Hypothalamus (tissue), 51 donors: Measurements from ENCODE around the gene FRG2C.
"Not testable (repeated sequence)": the region's sequence is repeated elsewhere in the genome, so short reads cannot be mapped to it uniquely, and the experiment has no call there.

Experiments
- DNase-seq, 51 donors: peaks; one replicate each; lab custom pipeline; 2025; lab: John Stamatoyannopoulos, UW

The FRG2C gene

GRCh38 chr3:75664028-75664427 lies at the start of gene FRG2C:
Gene FRG2C, plus strand, starts transcription at chr3:75664328. Its CDS starts 52 bp downstream, at chr3:75664380.
- DNase-seq = not testable (repeated sequence)

GRCh38 chr3:75618666-75619305 lies 45.3 kb upstream of the FRG2C start:
- peak in 30 of 51 donors; percentile 5 to 56 (median 32) for DNase-seq

- DNase-seq = peak in 4 of 51 donors; percentile 8 to 41 (median 24)
Measured at GRCh38 chr3:75619481-75620031, 44.6 kb upstream of the FRG2C start.

GRCh38 chr3:75621772-75622171 lies 42.4 kb upstream of the FRG2C start:
- DNase-seq = not testable (repeated sequence)

GRCh38 chr3:75623656-75624055 lies 40.5 kb upstream of the FRG2C start:
- DNase-seq = not testable (repeated sequence)

DNA sequence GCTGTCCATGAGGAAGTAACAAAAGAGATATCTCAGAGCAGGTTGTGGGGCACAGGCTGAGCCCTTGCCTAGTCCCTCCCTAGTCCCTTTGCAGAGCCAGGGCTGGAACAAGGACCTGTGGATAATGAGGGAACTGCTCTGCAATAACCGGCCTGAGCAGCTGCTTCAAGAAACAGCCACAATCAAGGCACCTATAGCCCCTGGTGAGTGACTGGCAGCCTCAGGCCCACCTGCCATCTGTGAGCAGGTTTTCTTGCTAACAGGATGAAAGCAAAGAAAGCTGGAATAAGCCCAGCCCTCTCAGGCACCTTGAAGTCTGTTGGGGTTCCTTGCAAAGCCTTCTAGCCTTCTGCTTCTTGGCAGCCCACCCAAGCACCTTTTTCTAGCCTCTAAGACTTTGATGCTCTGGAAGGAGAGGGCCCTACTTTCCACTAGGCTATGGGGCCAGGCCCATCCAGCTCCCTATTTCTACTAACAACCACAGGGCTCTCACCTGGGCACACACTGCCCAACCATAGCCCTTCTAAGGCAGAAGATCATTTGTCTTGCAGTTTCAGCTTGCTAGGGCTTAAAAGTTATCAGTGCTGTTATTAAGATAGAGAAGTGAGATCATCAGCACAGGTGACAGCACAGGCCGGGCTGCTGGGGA lies 33.1 kb upstream of the FRG2C start:
- DNase-seq = not testable (repeated sequence)

DNA sequence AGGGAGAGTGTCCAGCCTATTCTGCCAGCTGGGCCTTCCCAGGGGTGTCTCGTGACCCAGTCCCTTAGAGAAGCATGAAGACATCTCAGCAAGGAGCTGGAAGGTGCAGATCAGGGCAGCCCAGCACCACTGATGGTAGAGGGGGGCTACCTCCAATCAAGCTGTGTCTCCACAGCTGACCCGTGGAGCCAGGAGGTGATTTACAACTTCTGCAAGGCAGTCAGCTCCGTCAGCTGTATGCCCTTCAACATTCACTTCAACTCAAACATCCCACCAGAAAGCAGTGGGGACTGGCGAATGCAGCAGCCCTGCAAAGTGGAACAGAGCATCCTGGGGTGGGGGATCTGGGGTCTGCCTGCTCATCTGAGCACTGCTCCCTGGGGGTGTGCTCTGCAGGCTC lies 32.6 kb upstream of the FRG2C start:
- no peak for DNase-seq

DNA sequence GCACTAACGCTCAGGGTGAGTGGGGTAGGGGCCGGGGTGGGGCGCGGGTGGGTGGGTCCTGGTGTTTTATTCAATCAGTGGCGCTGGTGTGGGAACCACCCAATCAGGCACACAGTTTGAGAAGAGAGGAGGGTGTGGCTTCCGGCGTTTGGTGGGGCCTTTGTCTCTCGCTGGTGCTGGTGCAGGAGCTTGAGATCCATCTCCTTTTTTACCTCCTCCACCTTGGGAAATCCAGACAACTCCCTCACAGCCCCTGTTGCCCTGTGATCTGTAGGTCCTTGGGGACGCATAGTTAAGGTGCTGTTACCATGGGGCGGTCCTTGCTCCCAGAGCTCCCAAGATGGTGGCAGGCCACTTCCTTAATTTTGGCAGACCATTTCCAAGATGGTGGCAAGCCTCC lies 25.2 kb upstream of the FRG2C start:
- DNase-seq = not testable (repeated sequence)

GRCh38 chr3:75641107-75641517 lies 23.0 kb upstream of the FRG2C start:
- not testable (repeated sequence) for DNase-seq

- not testable (repeated sequence) for DNase-seq
Measured at GRCh38 chr3:75643031-75643800, 20.9 kb upstream of the FRG2C start.

GRCh38 chr3:75645548-75645947 lies 18.6 kb upstream of the FRG2C start:
- DNase-seq = not testable (repeated sequence)

GRCh38 chr3:75650191-75650590 lies 13.9 kb upstream of the FRG2C start:
- DNase-seq = no peak

GRCh38 chr3:75655101-75655904 lies 8.8 kb upstream of the FRG2C start:
- not testable (repeated sequence) for DNase-seq

DNA sequence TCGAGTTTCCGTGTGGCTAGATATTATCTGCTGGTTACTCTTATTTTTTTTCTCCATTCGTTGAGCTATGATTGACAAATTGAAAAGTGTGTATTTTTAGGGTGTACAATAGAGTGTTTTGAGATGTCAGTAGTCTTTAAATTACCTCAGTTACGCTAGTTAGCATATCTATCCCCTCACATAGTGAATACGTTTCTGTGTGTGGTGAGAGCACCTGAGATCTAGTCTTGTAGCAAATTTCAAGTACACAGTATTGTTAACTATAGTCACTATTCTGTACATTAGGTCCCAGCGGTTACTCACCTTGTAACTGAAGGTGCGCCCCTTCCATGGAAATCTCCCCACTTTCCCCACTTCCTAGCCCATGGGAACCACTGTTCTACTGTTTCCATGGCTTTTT lies 8.2 kb upstream of the FRG2C start:
- DNase-seq = not testable (repeated sequence)

DNA sequence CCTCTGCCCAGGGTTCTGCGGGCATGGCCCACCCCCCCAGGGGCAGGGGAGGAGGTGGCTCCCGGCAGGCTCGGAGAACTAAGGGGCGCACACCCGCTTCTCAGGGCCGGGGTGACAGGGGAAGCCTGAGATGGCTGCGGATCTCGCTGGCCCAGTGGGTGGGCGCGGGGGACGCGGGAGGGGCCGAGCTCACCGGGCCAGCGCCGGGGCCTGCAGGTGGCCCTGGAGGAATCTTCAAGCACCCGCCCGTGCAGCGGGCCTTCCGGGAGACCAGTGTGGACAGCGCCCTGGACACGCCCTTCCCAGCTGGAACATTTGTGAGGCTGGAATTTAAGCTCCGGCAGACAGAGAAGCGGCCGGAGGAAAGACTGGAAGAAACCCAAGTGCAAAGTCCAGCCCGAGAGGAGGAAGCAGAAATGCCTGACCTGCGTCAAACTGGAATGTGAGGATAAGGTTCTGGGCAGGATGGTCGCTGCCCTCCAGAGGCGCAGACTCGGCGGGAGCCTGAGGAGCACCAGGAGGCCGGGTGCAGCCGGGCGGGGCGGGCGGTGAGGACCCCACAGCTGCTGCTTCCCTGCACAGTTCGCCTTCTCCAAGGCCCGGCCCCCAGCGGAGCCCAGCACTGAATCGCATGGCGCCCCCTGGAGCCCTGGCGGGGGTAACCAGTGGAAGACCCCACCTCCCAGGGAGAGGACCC lies 5.6 kb upstream of the FRG2C start:
- not testable (repeated sequence) for DNase-seq

GRCh38 chr3:75659108-75659433 lies 5.1 kb upstream of the FRG2C start:
- DNase-seq = not testable (repeated sequence)

DNA sequence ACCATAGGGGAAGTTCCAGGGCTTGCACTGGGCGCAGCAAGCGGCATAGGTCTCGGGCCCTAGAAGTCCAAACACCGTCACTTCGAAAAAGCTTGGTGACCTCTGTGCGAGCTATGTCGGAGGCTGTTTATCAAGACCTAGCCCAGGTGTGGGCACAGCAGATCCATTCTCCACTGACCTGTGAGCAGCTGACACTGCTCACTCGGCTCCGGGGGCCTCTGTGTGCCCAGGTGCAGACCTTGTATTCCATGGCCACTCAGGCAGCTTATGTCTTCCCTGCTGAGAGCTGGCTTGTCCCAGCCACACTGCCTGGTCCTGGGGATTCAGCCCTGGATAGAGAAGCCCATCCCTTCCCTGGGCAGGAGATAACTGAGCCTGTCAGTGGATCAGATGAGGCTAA lies 1.5 kb downstream of the FRG2C start:
- not testable (repeated sequence) for DNase-seq

DNA sequence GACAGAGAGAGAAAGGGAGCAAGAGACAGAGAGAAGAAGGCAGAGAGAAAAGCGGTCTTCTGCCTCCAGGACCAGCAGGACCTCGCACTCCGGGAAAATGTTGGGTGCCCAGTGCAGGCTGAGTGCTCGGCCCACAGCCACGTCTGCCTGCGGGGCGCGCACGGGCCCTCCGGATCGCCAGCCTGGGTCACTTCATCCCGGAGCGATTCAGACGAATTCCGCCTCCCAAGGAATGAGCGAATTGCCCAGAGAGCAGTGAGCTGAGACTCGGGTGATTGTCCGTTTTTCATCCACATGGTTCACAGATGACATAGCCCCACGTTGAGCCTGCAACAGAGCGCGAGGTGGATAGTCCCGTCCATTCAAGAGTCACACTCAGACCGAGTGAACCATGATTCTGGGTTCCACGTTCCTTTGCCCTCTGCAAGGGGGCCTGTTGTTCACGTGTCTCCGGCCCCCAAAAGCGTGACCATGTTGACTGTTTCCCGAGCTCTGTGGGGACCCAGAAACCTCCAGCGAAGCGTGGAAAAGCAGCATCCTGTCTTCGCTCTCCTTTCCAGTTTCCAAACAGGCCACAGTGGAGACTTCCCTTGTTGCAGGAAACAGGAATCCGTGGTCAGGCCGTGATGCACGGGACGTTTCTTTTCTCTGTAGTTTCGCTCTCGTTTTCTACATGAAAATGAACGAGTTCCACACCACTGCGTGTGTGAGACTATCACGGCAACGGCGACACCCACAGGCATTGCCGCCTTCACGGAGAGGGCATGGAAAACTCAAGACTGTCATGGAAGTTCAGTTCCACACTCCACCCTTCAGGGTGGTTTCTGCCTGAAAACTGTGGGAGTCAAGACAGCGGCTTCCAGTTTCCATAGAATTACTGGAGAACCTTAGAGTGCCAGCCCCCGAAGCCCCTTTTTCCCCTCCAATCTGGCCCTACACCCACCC lies 3.9 kb downstream of the FRG2C start:
- not testable (repeated sequence) for DNase-seq
